ENCODE measurements around the gene PRRG2.

The PRRG2 gene

GRCh38 chr19:49567861-49568441 lies 13.2 kb upstream of the PRRG2 start:
- H3K36me3 Mint-ChIP-seq (ENCODE audit: low read depth) = peaks cover 27% of the 10 kb centered on the region
- H3K27me3 Mint-ChIP-seq (ENCODE audit: low read depth, poor library complexity) = no peaks in the 10 kb centered on the region
- peak overlapping the region; percentile 69 for H3K27ac Mint-ChIP-seq
- peaks cover 18% of the 10 kb centered on the region for H3K4me1 Mint-ChIP-seq
- H3K4me3 Mint-ChIP-seq = no peak overlapping the region
- no peak for TF ChIP-seq CTCF (IDR thresholded peaks at IDR 0.05)
- DNase-seq = no peak
- H3K9me3 Mint-ChIP-seq = no peaks in the 10 kb centered on the region

- no peaks in the 10 kb centered on the region for H3K9me3 Mint-ChIP-seq
- peaks cover 36% of the 10 kb centered on the region for H3K36me3 Mint-ChIP-seq (ENCODE audit: low read depth)
- peaks cover 18% of the 10 kb centered on the region for H3K4me1 Mint-ChIP-seq
- H3K4me3 Mint-ChIP-seq = peak overlapping the region; percentile 52
- peak; percentile 100 for TF ChIP-seq CTCF (IDR thresholded peaks at IDR 0.05)
- peak; percentile 60 for DNase-seq
- H3K27me3 Mint-ChIP-seq (ENCODE audit: low read depth, poor library complexity) = peaks cover 2% of the 10 kb centered on the region
- peak overlapping the region; percentile 70 for H3K27ac Mint-ChIP-seq
These were observed 10.8 kb upstream of the PRRG2 start for GRCh38 chr19:49570138-49570856.

GRCh38 chr19:49570997-49571676 lies 10.0 kb upstream of the PRRG2 start:
- Mint-ChIP-seq H3K4me1 (peaks cover 18% of the 10 kb centered on the region), H3K27ac (peak overlapping the region; percentile 90), H3K4me3 (peak overlapping the region; percentile 40), H3K9me3 (no peaks in the 10 kb centered on the region), H3K36me3 (ENCODE audit: low read depth) (peaks cover 40% of the 10 kb centered on the region), H3K27me3 (ENCODE audit: low read depth, poor library complexity) (peaks cover 2% of the 10 kb centered on the region)
- no peak for TF ChIP-seq CTCF (IDR thresholded peaks at IDR 0.05)
- DNase-seq = no peak

GRCh38 chr19:49573009-49573408 lies 8.1 kb upstream of the PRRG2 start:
- DNase-seq = no peak
- no peak overlapping the region for H3K27ac Mint-ChIP-seq
- H3K27me3 Mint-ChIP-seq (ENCODE audit: low read depth, poor library complexity) = peaks cover 2% of the 10 kb centered on the region
- no peaks in the 10 kb centered on the region for H3K9me3 Mint-ChIP-seq
- H3K4me1 Mint-ChIP-seq = peaks cover 23% of the 10 kb centered on the region
- H3K4me3 Mint-ChIP-seq = no peak overlapping the region
- H3K36me3 Mint-ChIP-seq (ENCODE audit: low read depth) = peaks cover 37% of the 10 kb centered on the region
- no peak for TF ChIP-seq CTCF (IDR thresholded peaks at IDR 0.05)

GRCh38 chr19:49573425-49573824 lies 7.7 kb upstream of the PRRG2 start:
- peaks cover 2% of the 10 kb centered on the region for H3K27me3 Mint-ChIP-seq (ENCODE audit: low read depth, poor library complexity)
- no peak for DNase-seq
- no peak overlapping the region for H3K27ac Mint-ChIP-seq
- H3K9me3 Mint-ChIP-seq = no peaks in the 10 kb centered on the region
- TF ChIP-seq CTCF (IDR thresholded peaks at IDR 0.05) = no peak
- H3K4me3 Mint-ChIP-seq = no peak overlapping the region
- peaks cover 33% of the 10 kb centered on the region for H3K36me3 Mint-ChIP-seq (ENCODE audit: low read depth)
- peaks cover 23% of the 10 kb centered on the region for H3K4me1 Mint-ChIP-seq

Data from nephron progenitor cell (in vitro differentiated cells).